ENCODE measurements around the gene CLEC20A. TPM values are rescaled to one million over a fixed set of nuclear protein-coding genes. Genes with fewer than 3 reads are reported as not detected.

Gene CLEC20A
- total RNA-seq, 2 donors from 2014 or later = not detected

DNA sequence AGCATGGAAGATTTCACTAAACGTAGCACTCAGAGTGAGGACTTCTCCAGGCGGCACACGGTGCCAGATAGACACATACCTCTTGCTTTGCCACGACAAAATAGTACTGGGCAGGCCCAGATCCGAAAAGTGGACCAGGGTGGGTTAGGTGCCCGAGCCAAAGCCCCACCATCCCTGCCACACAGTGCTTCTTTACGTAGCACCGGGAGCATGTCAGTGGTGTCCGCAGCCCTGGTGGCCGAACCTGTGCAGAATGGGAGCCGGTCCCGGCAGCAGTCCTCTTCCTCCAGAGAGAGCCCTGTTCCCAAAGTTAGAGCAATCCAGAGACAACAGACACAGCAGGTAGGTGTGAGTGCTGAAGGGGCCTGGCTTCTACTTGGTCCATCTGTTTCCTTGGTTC, 38.6 kb downstream of the CLEC20A start:
- no peak overlapping the region for H3K4me3 ChIP-seq
- peaks cover 0 to 2% of the 10 kb centered on the region in 2 donors for H3K36me3 ChIP-seq (replicated peaks in 1 of 2; ENCODE audit: insufficient read depth in 1 of 2, low read depth in 2 of 2)
- 92 to 95% methylated on average over 7 to 12 of the region's 12 CpGs for WGBS, 2 donors
- H3K27ac ChIP-seq = no peak overlapping the region
- H3K4me1 ChIP-seq = no peaks in the 10 kb centered on the region
- TF ChIP-seq CTCF (IDR thresholded peaks at IDR 0.05) = no peak
- no peak for TF ChIP-seq POLR2A (IDR thresholded peaks at IDR 0.05)
- H3K9me3 ChIP-seq = no peaks in the 10 kb centered on the region
- no peak for DNase-seq
- intact Hi-C loops (cut with DNase I) = no loop called here
- no peak for ATAC-seq
- H3K27me3 ChIP-seq = no peaks in the 10 kb centered on the region

DNA sequence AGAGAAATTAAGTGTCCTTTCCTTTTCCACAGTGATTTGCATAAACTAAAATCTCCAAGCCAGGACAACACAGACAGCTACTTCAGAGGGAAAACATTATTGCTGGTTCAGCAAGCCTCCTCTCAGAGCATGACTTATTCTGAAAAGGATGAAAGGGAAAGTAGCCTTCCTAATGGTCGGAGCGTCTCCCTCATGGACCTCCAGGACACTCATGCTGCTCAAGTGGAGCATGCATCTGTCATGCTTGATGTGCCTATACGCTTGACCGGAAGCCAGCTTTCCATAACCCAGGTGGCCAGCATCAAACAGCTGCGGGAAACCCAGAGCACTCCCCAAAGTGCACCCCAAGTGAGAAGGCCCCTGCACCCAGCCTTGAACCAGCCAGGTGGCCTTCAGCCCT, 39.1 kb downstream of the CLEC20A start:
- 77 to 98% methylated on average over 2 to 5 of the region's 5 CpGs for WGBS, 2 donors
- TF ChIP-seq CTCF (IDR thresholded peaks at IDR 0.05) = no peak
- TF ChIP-seq POLR2A (IDR thresholded peaks at IDR 0.05) = no peak
- peaks cover 0 to 2% of the 10 kb centered on the region in 2 donors for H3K36me3 ChIP-seq (replicated peaks in 1 of 2; ENCODE audit: insufficient read depth in 1 of 2, low read depth in 2 of 2)
- ATAC-seq = no peak
- H3K9me3 ChIP-seq = no peaks in the 10 kb centered on the region
- H3K4me3 ChIP-seq = no peak overlapping the region
- intact Hi-C loops (cut with DNase I) = no loop called here
- no peaks in the 10 kb centered on the region for H3K27me3 ChIP-seq
- no peaks in the 10 kb centered on the region for H3K4me1 ChIP-seq
- no peak overlapping the region for H3K27ac ChIP-seq
- no peak for DNase-seq

DNA sequence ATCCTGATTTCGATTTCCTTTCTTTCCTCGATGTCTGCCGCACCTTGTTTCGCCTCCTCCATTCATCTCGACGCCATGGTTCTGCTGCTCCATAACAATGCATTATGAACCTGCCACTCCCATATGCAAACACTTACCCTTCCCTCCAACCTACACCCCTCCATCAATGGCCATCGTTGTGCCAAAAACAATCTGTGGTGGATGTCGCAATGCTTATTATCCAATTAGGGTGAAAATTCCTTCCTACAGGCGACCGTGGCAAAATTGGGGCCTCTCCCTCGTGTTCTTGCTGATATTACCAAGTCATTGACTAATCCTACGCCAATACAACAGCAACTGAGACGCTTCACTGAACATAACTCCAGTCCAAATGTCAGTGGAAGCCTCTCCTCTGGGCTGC, 40.3 kb downstream of the CLEC20A start:
- Histone ChIP-seq H3K9me3 (no peaks in the 10 kb centered on the region), H3K4me1 (no peaks in the 10 kb centered on the region), H3K27ac (no peak overlapping the region), H3K36me3 (replicated peaks in 1 of 2; ENCODE audit: insufficient read depth in 1 of 2, low read depth in 2 of 2) (peaks cover 0 to 2% of the 10 kb centered on the region in 2 donors), H3K4me3 (no peak overlapping the region), H3K27me3 (no peaks in the 10 kb centered on the region)
- 92 to 93% methylated on average over 13 of the region's 13 CpGs for WGBS, 2 donors
- no peak for ATAC-seq
- no peak for DNase-seq
- TF ChIP-seq CTCF (IDR thresholded peaks at IDR 0.05) = no peak
- no peak for TF ChIP-seq POLR2A (IDR thresholded peaks at IDR 0.05)
- intact Hi-C loops (cut with DNase I) = no loop called here

DNA sequence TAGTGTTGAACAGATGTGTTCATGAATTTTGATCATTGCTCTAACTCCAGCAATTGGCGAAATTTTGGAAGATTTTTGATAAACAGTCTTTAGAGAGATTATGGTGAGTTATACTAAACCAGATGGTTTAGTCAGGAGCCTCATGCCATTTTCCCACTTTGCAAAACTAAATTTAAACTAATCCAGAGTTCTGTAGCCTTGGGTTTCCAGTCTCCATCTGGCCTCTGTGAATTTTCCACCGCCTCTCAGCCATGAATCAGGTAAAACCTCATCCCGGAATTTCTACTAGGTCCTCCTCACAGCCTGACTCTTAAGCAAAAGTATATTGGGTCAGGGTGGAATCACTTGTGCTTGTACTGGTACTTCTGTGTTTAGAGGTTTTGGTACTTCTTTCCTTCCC, 44.8 kb downstream of the CLEC20A start:
- WGBS, 2 donors = 90 to 93% methylated on average over 3 of the region's 3 CpGs
- ATAC-seq (no peak), DNase-seq (no peak)
- no peaks in the 10 kb centered on the region for H3K4me1 ChIP-seq
- intact Hi-C loops (cut with DNase I) = no loop called here
- no peaks in the 10 kb centered on the region for H3K27me3 ChIP-seq
- TF ChIP-seq POLR2A (IDR thresholded peaks at IDR 0.05) (no peak), CTCF (IDR thresholded peaks at IDR 0.05) (no peak)
- H3K27ac ChIP-seq = no peak overlapping the region
- H3K9me3 ChIP-seq = no peaks in the 10 kb centered on the region
- no peaks in the 10 kb centered on the region for H3K36me3 ChIP-seq (replicated peaks in 1 of 2; ENCODE audit: insufficient read depth in 1 of 2, low read depth in 2 of 2)
- no peak overlapping the region for H3K4me3 ChIP-seq

- ATAC-seq (no peak), DNase-seq (no peak)
- Histone ChIP-seq H3K36me3 (replicated peaks in 1 of 2; ENCODE audit: insufficient read depth in 1 of 2, low read depth in 2 of 2) (no peaks in the 10 kb centered on the region), H3K9me3 (no peaks in the 10 kb centered on the region), H3K27ac (no peak overlapping the region), H3K4me3 (no peak overlapping the region), H3K4me1 (no peaks in the 10 kb centered on the region), H3K27me3 (no peaks in the 10 kb centered on the region)
- intact Hi-C loops (cut with DNase I) = no loop called here
- no peak for TF ChIP-seq CTCF (IDR thresholded peaks at IDR 0.05)
- no peak for TF ChIP-seq POLR2A (IDR thresholded peaks at IDR 0.05)
- 84 to 87% methylated on average over 3 of the region's 3 CpGs for WGBS, 2 donors
Observed at GRCh38 chr1:178451529-178451928, 45.2 kb downstream of the CLEC20A start.

Data from body of pancreas (tissue), 4 donors.